ENCODE results near the gene DGKQ.
"Not testable (repeated sequence)": the region's sequence is repeated elsewhere in the genome, so short reads cannot be mapped to it uniquely, and the experiment has no call there.

Gene DGKQ

DNA sequence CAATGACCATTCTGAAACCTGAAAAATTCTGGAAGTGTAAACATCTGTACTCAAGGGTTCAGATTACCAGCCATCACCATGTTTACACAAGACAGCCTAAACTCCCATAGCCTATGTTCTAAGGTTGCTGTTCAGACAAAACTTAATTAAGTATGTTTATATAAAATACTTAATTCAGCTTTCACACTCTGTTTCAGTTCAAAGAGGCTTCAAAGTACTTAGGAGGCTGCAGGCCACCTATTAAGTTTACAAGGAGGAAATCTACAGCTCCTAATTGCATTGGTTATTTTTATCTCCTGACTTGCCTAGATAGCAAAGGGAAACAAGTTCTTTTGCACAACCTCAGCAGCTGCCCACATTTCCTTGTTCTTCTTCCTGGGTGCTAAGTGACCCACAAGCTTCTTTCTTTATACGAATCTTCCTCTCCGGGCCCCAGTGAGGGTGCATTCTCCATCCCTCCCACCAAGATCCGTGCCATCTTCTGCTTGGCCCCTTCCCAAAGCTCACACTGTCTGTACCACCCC, 43.3 kb downstream of the DGKQ start:
- Histone ChIP-seq H4K20me1 (ENCODE audit: control insufficient read depth, insufficient read depth, low read depth, low read length) (peaks cover 23% of the 10 kb centered on the region), H3K27me3 (ENCODE audit: control insufficient read depth, low read length) (peaks cover 12% of the 10 kb centered on the region), H3K4me2 (ENCODE audit: low read length) (peak overlapping the region; percentile 99), H3K36me3 (ENCODE audit: control insufficient read depth, low read length) (peaks cover 4% of the 10 kb centered on the region), H3K27ac (ENCODE audit: low read depth, low read length) (no peak overlapping the region), H3K9me2 (replicated peaks; ENCODE audit: control insufficient read depth, low read length) (no peaks in the 10 kb centered on the region), H3K79me2 (ENCODE audit: control insufficient read depth, low read length) (peaks cover 65% of the 10 kb centered on the region), H3F3A (ENCODE audit: control insufficient read depth, insufficient read depth) (peaks cover 17% of the 10 kb centered on the region), H3K4me3 (ENCODE audit: low read length) (peak overlapping the region; percentile 98), H3K9me3 (ENCODE audit: control insufficient read depth, insufficient read depth, low read length) (no peaks in the 10 kb centered on the region), H3K4me1 (ENCODE audit: control insufficient read depth, low read length) (peaks cover 39% of the 10 kb centered on the region)
- TF ChIP-seq EZH2phosphoT487 (IDR thresholded peaks at IDR 0.05; ENCODE audit: borderline replicate concordance, low read length), result no peak
- TF ChIP-seq, protein P1, sequence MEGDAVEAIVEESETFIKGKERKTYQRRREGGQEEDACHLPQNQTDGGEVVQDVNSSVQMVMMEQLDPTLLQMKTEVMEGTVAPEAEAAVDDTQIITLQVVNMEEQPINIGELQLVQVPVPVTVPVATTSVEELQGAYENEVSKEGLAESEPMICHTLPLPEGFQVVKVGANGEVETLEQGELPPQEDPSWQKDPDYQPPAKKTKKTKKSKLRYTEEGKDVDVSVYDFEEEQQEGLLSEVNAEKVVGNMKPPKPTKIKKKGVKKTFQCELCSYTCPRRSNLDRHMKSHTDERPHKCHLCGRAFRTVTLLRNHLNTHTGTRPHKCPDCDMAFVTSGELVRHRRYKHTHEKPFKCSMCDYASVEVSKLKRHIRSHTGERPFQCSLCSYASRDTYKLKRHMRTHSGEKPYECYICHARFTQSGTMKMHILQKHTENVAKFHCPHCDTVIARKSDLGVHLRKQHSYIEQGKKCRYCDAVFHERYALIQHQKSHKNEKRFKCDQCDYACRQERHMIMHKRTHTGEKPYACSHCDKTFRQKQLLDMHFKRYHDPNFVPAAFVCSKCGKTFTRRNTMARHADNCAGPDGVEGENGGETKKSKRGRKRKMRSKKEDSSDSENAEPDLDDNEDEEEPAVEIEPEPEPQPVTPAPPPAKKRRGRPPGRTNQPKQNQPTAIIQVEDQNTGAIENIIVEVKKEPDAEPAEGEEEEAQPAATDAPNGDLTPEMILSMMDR (IDR thresholded peaks at IDR 0.05; ENCODE audit: low read depth, low read length, poor library complexity, severe bottlenecking), result no peak

DNA sequence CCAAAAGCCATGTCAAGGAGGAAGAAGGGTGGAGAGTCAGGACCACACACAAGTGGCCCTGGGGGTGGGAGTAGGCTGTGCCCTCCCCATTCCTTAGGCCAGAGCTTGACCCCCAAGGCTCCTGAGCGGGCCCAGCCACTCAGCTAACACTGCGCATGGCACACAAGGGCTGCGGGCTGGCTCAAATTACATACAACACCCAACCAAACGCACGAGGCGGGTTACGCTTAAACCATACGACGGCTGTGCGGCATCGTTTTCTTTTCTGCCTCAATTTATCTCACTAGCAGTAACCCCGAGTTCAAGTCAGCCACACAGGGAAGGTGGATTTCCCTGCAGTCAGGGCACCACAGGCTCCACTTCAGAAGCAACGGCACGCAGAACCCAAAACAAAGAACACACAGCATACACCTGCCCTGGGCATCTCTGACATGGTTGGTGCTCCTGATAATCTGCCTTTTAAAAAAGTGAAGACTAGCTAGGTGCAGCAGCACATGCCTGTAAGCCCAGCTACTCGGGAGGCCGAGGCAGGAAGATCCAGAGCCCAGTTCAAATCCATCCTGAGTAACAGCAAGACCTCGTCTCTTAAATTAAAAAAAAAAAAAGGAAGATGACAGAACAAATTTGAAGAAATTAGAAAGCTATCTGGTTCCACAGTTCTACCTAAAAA, 44.1 kb downstream of the DGKQ start:
- Histone ChIP-seq H3K27me3 (ENCODE audit: control insufficient read depth, low read length) (peaks cover 4% of the 10 kb centered on the region), H3K9me3 (ENCODE audit: control insufficient read depth, insufficient read depth, low read length) (no peaks in the 10 kb centered on the region), H3K4me3 (ENCODE audit: low read length) (no peak overlapping the region), H3K4me1 (ENCODE audit: control insufficient read depth, low read length) (peaks cover 39% of the 10 kb centered on the region), H3K79me2 (ENCODE audit: control insufficient read depth, low read length) (peaks cover 74% of the 10 kb centered on the region), H4K20me1 (ENCODE audit: control insufficient read depth, insufficient read depth, low read depth, low read length) (peaks cover 28% of the 10 kb centered on the region), H3F3A (ENCODE audit: control insufficient read depth, insufficient read depth) (peaks cover 12% of the 10 kb centered on the region), H3K27ac (ENCODE audit: low read depth, low read length) (no peak overlapping the region), H3K9me2 (replicated peaks; ENCODE audit: control insufficient read depth, low read length) (no peaks in the 10 kb centered on the region), H3K4me2 (ENCODE audit: low read length) (no peak overlapping the region), H3K36me3 (ENCODE audit: control insufficient read depth, low read length) (peaks cover 4% of the 10 kb centered on the region)
- TF ChIP-seq EZH2phosphoT487 (IDR thresholded peaks at IDR 0.05; ENCODE audit: borderline replicate concordance, low read length), result no peak
- TF ChIP-seq, protein P1 (IDR thresholded peaks at IDR 0.05; ENCODE audit: low read depth, low read length, poor library complexity, severe bottlenecking), result no peak

DNA sequence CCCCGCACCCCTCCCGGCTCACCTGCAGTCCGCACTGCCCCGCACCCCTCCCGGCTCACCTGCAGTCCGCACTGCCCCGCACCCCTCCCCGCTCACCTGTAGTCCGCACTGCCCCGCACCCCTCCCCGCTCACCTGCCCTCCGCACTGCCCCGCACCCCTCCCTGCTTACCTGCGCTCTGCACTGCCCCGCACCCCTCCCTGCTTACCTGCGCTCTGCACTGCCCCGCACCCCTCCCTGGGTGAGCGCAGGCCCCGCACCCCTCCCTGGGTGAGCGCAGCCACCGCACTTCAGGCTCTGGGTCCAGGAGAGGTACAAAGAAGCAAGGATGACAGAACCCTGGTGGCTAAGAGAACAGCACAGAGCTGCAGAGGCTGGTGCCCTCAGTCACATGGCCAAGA, 45.8 kb downstream of the DGKQ start:
- H3K9me3 ChIP-seq (ENCODE audit: control insufficient read depth, insufficient read depth, low read length); H3K27me3 ChIP-seq (ENCODE audit: control insufficient read depth, low read length); H3K27ac ChIP-seq (ENCODE audit: low read depth, low read length); H3K4me2 ChIP-seq (ENCODE audit: low read length); H3K4me3 ChIP-seq (ENCODE audit: low read length); H3K36me3 ChIP-seq (ENCODE audit: control insufficient read depth, low read length); H3K9me2 ChIP-seq (replicated peaks; ENCODE audit: control insufficient read depth, low read length): not testable (repeated sequence)
- peaks cover 33% of the 10 kb centered on the region for H4K20me1 ChIP-seq (ENCODE audit: control insufficient read depth, insufficient read depth, low read depth, low read length)
- peaks cover 81% of the 10 kb centered on the region for H3K79me2 ChIP-seq (ENCODE audit: control insufficient read depth, low read length)
- peaks cover 25% of the 10 kb centered on the region for H3F3A ChIP-seq (ENCODE audit: control insufficient read depth, insufficient read depth)
- H3K4me1 ChIP-seq (ENCODE audit: control insufficient read depth, low read length), result peaks cover 47% of the 10 kb centered on the region

DNA sequence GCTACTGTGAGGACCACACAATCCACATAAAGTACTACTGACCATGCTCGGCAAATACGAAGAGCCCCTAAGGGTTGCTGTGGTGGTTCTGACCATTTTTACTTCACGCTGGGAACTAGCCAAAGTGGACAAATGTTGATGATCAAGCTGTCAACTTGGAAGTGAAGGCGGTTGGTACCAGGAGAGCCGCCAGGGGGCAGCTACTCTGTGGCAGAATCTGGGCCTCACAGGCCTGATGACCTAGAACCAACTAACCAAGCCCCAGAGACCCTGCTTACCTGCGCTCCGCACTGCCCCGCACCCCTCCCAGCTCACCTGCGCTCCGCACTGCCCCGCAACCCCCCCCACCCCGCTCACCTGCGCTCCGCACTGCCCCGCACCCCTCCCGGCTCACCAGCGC, 46.8 kb downstream of the DGKQ start:
- Histone ChIP-seq H3K27me3 (ENCODE audit: control insufficient read depth, low read length) (no peaks in the 10 kb centered on the region), H3K27ac (ENCODE audit: low read depth, low read length) (no peak overlapping the region), H3K9me3 (ENCODE audit: control insufficient read depth, insufficient read depth, low read length) (no peaks in the 10 kb centered on the region), H3K4me2 (ENCODE audit: low read length) (no peak overlapping the region), H3F3A (ENCODE audit: control insufficient read depth, insufficient read depth) (peaks cover 33% of the 10 kb centered on the region), H3K36me3 (ENCODE audit: control insufficient read depth, low read length) (peaks cover 3% of the 10 kb centered on the region; the same call in 1 of the 2 replicates), H4K20me1 (ENCODE audit: control insufficient read depth, insufficient read depth, low read depth, low read length) (peaks cover 33% of the 10 kb centered on the region), H3K79me2 (ENCODE audit: control insufficient read depth, low read length) (peaks cover 81% of the 10 kb centered on the region), H3K4me1 (ENCODE audit: control insufficient read depth, low read length) (peaks cover 56% of the 10 kb centered on the region), H3K9me2 (replicated peaks; ENCODE audit: control insufficient read depth, low read length) (no peaks in the 10 kb centered on the region), H3K4me3 (ENCODE audit: low read length) (no peak overlapping the region)
- TF ChIP-seq, protein P1 (IDR thresholded peaks at IDR 0.05; ENCODE audit: low read depth, low read length, poor library complexity, severe bottlenecking), result peak; percentile 34
- no peak for TF ChIP-seq EZH2phosphoT487 (IDR thresholded peaks at IDR 0.05; ENCODE audit: borderline replicate concordance, low read length)

Measured in DOHH2 (cell line).